Glomerular visceral epithelial cell (primary cell): ENCODE measurements around the gene PLA2G4B.
A peak's percentile ranks its signal among the peaks of the same experiment; 100 is the strongest.

Experiments
- DNase-seq: peaks from one replicate; pipeline ENCODE4 v3.0.0-alpha.2; 2016; ENCODE audit errors: extremely low spot score

PLA2G4B gene

DNA sequence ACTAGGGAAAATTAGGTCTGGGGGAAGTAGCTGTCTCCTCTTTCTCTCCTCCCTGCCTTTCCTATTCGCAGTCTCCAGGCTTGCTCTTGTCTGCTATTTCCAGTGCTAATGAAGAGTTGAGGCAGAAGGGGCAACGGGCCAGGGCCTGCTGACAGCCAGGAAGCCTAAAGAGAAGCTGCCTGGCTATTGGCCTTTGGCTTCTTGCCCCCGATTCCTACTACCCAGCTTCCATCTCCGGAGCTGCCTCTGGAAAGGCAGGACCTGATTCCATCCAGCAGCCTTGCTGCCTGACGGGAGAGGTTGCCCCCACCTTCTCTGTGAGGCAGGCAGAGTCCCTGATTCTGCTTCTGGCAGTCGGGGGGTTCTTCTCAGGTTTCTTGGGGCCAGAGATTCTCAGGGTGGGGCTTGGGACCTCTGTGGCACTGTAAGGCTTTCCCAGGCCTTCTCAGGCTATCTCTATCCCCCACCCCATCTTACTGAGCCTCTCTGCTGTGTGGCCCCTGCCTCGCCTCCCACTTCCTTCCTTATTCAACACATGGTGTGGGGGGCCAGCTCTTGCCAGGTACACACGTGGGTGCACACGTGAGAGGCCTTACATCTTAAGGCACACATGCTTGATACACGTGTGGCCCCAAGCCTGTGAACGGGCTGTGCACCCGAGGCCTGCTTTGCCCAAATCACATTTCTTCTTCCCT is 29.0 kb upstream of the PLA2G4B start:
- no peak for DNase-seq

DNA sequence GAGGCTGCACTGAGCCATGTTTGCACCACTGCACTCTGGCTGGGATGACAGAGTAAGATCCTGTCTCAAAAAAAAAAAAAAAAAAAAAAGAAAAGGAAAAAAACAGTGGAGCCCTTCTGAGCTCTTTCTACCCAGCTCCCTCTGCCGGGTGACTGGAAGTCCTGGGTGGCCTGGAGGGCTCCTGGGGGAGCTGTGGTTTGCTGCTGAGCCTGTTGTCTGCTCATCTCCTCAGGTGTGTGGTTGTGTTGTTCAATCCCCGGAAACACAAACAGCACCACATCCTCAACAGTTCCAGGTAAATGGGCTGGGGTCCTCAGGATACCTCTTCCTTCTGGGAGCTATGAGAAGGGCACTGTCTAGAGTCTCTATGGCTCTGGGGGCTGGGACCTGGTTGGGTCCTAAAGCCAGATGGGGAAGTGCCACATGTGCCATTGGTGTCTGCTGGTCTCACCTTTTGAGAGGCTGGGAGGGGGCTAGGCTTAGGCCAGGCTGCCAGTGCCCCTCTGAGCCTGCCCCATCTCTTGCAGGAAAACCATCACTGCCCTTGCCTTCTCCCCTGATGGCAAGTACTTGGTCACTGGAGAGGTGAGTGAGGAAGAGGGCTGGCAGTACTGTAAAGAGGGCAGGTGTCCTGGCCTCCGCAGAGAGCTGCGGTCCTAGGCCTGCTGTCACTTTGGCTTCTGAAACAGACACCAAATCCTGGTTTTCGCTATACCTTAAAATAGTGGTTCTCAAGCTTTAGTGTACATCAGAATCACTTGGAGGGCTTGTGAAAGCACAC is 27.8 kb upstream of the PLA2G4B start:
- DNase-seq = no peak

DNA sequence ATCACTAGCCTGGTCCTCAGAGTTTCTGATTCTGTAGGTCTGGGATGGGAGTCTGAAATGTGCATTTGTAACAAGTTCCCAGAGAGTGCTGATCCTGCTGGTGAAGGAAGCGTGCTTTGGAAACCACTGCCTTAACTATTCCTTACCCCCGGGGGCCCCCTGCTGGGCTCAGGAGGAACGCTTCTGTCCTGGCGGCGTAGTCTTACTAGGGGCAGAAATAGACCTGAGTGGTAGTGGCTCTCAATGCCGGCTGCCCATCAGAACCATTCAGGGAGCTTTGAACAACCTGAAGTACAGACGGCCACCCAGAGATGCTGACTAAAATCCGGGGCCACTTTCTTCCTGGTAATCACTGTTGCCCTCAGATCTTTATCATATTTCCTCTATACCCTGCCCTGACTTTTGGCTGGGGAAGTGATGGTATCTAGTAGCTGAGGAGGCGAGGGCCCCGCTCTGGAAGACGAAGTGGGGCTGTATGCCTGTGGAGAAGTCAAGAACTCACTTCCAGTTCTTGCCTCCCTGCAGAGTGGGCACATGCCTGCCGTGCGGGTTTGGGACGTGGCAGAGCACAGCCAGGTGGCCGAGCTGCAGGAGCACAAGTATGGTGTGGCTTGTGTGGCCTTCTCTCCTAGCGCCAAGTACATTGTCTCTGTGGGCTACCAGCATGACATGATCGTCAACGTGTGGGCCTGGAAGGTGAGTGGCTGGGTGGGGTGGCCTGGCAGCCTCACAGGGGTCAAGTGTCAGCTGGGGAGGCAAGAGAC is 27.0 kb upstream of the PLA2G4B start:
- peak; percentile 83 for DNase-seq

DNA sequence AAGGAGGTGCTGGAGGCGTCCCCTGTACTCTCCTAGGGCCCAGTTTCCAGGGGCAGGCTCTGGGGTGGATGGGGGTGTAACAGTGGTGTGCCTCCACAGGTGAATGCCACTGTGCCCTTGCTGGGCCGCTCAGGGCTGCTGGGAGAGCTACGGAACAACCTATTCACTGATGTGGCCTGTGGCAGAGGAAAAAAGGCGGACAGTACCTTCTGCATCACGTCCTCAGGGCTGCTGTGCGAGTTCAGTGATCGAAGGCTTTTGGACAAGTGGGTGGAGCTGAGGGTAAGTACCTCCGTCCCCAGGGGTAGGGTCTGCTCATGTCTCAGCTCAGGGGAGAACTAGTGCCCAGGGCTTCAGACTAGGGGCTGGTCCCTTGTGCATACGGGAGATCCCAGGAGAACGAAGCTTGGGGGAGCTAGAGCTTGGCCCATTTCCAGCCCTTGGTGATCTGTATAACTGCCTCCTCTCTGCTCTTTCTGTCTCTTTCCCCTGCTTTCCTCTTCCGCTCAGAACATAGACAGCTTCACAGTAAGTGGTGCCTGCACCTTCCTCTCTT is 25.7 kb upstream of the PLA2G4B start:
- DNase-seq = no peak

DNA sequence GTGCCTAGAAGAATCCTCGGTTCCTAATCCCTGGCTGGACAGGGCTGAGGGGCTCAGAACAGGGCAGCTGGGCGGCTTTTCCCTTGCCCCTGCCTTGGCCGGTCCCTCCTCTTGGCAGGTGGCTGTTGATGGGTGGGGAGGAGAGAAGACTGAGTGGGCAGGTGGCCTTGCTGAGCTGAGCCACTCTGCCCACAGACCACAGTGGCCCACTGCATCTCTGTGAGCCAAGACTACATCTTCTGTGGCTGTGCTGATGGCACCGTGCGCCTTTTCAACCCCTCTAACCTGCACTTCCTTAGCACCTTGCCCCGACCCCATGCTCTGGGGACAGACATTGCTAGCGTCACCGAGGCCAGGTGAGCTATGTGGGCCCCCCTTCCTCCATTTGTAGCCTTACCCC is 25.2 kb upstream of the PLA2G4B start:
- DNase-seq = no peak

DNA sequence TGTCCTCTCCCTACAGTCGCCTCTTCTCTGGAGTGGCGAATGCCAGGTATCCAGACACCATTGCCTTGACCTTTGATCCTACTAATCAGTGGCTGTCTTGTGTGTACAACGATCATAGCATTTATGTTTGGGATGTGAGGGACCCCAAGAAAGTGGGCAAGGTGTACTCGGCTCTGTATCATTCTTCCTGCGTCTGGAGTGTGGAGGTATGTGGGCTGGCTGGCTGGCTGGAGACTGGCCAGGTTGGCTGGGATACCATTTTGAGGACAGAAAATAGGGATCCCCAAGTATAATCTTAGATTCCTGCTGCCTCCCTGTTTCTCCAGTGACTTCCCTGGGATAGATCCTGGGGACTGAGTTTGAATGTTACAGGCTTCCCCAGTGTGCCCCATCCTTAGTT is 24.1 kb upstream of the PLA2G4B start:
- no peak for DNase-seq

DNA sequence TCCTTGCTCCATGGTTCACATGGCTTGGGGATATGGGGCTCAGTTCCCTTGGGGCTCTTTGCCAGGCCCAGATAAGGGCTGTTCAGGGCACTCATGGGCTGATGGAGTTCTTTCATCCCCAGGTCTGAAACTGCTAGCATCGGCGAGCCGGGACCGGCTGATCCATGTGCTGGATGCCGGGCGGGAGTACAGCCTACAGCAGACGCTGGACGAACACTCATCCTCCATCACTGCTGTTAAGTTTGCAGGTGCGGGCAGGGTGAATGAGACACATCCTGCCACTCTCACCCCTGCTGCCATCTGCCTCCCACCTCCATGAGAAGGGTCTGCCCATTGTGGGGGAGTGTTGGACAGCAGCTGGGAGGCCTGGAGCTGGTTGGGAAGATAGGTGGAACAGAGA is 21.9 kb upstream of the PLA2G4B start:
- DNase-seq = no peak

DNA sequence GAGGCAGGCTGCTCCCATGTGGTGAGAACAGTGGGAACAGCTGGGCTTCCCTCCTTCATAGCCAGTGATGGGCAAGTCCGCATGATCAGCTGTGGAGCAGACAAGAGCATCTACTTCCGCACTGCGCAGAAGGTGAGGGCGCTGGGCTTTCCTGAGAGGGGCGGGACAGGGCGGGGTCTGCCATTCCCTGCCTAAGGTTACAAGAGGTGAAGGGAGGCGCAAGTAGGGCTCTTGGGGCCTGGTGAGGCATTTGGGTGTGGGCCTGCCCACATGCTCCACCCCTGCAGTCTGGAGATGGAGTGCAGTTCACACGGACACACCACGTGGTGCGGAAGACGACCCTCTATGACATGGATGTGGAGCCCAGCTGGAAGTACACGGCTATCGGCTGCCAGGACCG is 21.3 kb upstream of the PLA2G4B start:
- no peak for DNase-seq

DNA sequence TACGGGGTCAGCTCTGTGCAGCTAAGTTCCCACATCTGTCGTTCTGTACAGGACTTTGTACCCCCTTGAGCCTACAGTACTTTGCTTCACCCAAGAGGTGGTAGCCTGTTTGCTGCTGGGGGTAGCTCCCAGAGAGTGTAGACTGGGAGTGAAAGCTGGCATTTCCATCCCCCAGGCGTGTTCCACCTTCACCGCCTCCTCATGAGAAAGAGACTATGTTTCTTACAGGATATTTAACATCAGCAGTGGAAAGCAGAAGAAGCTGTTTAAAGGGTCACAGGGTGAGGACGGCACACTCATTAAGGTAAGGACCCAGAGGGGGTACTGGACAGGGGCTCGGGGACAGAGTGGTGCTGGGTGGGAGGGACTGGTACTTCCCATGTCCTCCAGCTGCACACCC is 20.9 kb upstream of the PLA2G4B start:
- no peak for DNase-seq

DNA sequence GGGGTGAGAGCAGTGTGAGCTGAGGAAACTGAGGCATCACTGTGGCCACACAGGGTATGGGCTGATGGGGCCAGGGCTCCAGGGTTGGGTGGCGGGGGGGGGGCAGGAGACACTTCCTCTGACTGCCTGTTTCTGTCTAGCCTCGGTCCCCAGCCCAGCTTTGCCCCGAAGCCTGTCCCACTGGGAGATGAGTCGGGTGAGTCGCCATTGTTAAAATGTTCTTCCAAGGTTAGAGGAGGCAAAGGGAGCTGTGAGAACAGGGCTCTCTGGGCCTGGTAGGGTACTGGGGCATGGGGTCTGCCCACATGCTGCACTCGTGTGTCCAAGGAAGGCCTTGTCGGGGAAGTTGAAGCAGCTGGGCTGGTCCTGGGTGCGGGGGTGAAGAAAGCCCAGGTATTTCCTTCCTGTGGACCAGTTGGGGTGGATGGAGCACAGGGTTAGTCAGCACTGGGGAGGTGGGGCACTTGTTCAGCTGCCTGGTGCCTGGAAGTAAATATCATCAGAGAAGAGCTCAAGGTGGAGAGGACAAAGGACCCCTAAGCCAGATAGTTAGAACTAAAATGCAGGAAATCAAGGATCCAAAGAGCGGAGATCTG is 19.1 kb upstream of the PLA2G4B start:
- DNase-seq = no peak

DNA sequence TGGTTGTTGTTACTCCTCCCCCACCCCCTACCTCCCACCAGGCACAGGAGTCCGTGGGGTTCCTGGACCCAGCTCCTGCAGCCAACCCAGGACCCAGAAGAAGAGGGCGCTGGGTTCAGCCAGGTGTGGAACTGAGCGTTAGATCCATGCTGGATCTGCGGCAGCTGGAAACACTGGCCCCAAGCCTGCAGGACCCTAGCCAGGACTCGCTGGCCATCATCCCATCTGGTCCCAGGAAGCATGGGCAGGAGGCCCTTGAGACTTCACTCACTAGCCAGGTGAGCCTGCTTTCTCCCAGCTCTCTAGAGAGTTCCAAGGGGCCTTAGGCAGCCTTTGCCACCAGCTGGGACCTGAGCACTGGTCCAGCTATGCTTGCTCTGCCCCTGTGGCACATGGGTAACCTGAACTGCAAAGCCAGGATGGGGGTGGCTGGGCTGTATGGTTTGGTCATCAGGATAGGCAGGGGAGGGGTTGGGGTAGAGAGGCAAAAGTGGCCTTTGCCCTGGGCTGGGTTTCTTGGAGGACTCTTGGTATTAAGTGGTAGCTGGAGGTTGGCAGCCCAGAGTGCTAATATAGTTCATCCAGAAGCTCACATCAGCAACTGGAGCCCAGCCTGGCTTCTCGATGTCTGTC is 17.7 kb upstream of the PLA2G4B start:
- no peak for DNase-seq

DNA sequence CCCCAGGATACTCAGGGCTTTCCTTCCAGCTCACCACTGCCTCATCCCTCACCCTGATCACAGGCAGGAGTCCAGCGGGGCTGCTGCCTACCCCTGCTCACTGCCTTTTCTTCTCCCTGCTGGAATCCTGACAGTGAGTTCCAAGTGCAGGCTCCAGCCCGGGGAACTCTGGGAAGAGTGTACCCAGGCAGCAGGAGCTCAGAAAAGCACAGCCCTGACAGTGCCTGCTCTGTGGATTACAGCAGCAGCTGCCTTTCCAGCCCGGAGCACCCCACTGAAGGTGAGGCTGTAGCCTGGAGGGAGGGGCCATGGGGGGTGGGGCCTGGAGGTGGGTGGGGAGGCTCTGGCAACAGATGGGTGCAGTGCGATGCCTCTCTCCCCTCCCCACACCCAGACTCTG is 16.8 kb upstream of the PLA2G4B start:
- DNase-seq = no peak

DNA sequence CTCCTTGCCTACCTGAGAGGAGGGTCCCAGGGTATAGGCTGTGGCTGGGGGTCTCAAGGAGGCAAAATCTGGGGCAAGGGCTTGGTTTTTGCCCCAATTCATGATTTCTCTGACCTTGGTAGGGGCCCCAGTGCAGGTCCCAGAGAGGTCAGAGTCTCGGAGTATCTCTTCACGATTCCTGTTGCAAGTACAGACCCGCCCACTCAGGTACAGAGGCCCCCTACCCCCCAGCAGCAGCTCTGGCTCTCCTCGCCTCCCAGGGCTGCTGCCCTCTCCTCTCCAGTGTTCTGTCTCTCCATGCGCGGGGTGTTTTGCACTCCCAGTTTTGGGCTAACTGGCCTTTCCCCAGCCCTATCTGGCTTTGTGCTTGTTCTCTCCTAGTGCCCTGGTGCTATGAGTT is 16.2 kb upstream of the PLA2G4B start:
- DNase-seq = no peak

DNA sequence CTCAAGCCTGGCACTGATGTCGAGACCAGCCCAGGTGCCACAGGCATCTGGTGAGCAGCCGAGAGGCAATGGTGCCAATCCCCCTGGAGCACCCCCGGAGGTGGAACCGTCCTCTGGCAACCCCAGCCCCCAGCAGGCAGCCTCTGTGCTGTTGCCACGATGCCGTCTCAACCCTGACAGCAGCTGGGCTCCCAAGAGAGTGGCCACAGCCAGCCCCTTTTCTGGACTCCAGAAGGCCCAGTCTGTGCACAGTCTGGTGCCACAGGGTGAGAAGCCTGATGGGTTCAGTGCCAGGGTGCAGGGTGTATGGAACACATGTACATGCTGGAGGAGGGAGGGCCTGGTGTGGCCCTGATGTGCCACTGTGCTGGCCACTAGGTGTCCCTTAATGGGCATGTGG is 15.7 kb upstream of the PLA2G4B start:
- DNase-seq = no peak

DNA sequence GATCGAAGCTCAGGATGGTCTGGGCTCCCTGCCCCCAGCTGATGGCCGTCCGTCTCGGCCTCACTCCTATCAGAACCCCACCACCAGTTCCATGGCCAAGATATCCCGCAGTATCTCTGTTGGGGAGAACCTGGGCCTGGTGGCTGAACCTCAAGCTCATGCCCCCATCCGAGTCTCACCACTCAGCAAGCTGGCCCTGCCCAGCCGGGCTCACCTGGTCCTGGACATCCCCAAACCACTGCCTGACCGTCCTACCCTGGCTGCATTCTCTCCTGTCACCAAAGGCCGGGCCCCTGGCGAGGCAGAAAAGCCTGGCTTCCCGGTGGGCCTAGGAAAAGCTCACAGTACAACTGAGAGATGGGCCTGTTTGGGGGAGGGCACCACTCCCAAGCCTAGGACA is 15.1 kb upstream of the PLA2G4B start:
- no peak for DNase-seq

DNA sequence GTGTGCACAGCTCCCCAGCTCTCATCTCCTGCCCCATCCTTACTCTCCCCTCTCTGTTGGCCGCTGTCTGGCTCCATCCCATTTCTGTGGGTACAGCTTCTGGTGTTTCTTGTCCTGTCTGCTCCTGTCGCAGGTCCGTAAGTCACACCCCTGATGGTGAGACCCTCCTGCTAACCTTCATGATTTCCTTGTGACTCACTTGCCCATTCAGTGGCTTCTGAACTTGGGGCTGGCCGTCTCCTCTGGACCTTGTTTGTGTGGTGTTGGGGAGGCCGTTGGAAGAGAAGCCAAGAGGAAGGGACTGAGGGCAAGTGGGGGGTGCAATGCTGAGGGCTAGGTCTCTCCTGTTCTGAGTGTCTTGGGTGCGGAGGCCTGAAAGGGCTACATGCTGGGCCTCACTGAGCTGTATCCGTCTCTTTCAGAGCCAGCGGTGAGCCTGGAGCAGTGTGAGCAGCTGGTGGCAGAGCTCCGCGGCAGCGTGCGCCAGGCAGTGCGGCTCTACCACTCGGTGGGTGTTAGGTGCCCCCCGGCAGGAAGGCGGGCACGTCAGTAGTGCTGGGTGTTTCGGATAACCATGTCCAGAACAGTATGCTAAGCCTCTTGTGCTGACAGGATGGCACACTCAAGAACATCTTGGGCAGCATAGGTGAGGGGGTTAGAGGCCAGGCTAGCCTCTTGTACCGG is 14.4 kb upstream of the PLA2G4B start:
- no peak for DNase-seq

DNA sequence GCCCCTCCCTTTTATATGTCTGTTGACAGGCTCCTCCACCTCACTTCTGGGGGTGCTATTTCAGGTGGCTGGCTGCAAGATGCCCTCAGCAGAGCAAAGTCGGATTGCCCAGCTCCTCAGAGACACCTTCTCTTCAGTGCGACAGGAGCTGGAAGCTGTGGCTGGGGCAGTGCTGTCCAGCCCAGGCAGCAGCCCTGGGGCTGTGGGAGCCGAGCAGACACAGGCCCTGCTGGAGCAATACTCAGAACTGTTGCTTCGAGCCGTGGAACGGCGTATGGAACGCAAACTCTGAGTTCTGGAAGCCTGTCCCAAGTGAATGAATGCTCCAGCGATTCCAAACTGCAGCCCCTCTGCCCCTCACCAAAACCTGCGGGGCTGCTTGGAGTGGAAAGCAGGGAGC is 13.5 kb upstream of the PLA2G4B start:
- no peak for DNase-seq

DNA sequence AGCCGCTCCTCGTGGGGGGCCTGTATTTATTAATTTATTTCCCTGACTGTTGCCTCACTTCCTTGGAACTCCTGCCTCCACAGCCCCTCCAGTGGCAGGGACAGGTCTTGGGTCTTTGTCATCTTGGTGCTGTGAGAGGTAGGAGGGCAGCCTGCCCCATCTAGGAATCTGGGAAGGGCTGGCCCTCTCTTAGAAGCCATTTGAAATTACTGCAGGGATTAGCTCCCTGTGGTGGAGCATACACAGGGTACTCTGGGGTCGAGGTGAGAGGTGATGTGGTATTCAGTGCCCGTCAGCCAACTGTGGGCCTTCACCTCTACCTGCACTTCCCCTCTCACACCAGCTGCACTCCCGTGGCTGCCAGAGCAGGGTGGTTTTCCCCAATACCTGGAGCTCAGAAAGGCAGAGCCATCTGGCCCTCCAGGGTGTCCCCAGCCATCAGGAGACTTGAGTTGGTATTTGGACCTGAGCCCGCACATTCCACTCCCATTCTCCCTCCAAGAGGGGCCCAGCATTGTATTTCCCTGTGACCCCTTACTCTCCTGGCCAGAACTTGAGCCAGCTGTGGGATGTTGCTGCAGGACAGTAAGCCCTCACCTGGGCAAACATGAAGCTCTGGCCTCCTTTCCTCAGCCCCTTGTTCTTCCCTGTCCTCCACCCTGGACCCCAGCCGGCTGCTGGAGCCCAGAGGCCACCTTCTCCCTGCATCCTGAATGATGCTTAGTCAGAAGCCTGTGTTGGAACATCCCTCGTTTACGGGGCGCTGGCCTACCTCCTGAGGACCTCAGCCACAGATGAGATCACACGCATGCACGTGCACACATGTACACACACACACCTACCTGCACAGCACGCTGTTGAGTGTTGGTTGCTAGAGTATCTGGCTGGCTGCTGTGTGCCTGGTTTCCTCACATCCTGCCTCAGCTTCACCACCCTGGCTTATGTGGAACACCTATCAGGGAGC is 12.8 kb upstream of the PLA2G4B start:
- no peak for DNase-seq

DNA sequence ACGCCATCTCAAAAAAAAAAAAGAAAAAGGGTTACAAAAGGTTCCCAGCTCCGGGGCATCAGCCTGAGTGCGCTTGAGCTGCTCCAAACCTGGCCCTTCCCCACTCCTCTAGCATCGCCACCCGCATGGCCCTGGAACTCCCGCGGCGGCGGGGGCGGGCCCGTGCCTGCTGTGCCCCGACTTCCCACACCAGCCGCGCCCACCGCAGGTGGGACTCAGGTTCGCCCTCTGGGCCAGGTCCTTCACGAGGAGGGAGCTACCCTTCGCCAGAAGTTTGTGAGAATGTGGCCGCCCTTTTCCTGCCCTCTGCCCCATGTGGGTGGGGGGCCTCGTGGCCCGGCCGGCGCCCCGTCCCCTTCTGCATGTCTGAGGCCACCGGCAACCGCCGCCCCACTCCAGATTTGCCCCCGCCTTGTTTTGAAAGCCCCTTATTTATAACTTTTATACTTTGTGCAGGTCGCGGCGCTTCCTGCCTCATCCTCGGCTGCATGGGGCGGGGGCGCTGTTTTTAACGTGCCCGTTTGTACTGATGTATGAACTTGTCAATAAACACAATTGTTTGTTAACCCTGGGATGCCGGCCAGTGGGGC is 11.3 kb upstream of the PLA2G4B start:
- DNase-seq = no peak
